Fibroblast of villous mesenchyme (primary cell): ENCODE measurements around the gene SERGEF. TPM values are rescaled to one million over a fixed set of nuclear protein-coding genes. Genes with fewer than 3 reads are reported as not detected.

Experiments
- DNase-seq: peaks from one replicate; pipeline ENCODE4 v3.0.0-alpha.2; 2010; ENCODE audit warnings: low read depth
- H3K4me3 ChIP-seq: 2 replicates; pipeline ENCODE4 v1.5.1; 2011; ENCODE audit warnings: low read depth, mild to moderate bottlenecking, low read length
- CTCF ChIP-seq: IDR thresholded peaks from 2 replicates; pipeline ENCODE4 v1.5.1; 2012; ENCODE audit warnings: low read depth, mild to moderate bottlenecking, low read length; ENCODE audit not compliant: insufficient read depth
- total RNA-seq: library from RNA; depleted of rRNA; stranded (reverse); fragments of >200 nt; gene quantifications from 2 replicates; pipeline ENCODE4 v1.2.3, GENCODE V29; 2012

The SERGEF gene
- total RNA-seq, 1 donor, result 21.2 TPM

- no peak for DNase-seq
- TF ChIP-seq CTCF, result no peak
- no peak overlapping the region for H3K4me3 ChIP-seq
Measured at GRCh38 chr11:17777738-17778091, 235.1 kb downstream of the SERGEF start.

- DNase-seq, result no peak
- no peak overlapping the region for H3K4me3 ChIP-seq
- TF ChIP-seq CTCF, result no peak
Measured at GRCh38 chr11:17777086-17777737, 235.6 kb downstream of the SERGEF start.

- no peak overlapping the region for H3K4me3 ChIP-seq
- TF ChIP-seq CTCF, result no peak
- no peak for DNase-seq
Measured at GRCh38 chr11:17776212-17776875, 236.5 kb downstream of the SERGEF start.

GRCh38 chr11:17775507-17776211, 237.2 kb downstream of the SERGEF start:
- no peak for TF ChIP-seq CTCF
- H3K4me3 ChIP-seq, result no peak overlapping the region
- DNase-seq, result no peak

- no peak for DNase-seq
- H3K4me3 ChIP-seq, result no peak overlapping the region
- TF ChIP-seq CTCF, result no peak
Measured at GRCh38 chr11:17775035-17775348, 237.9 kb downstream of the SERGEF start.

GRCh38 chr11:17774232-17775034, 238.4 kb downstream of the SERGEF start:
- no peak for TF ChIP-seq CTCF
- no peak for DNase-seq

More at GRCh38 chr11:17774232-17775034, 238.4 kb downstream of the SERGEF start:
- no peak overlapping the region for H3K4me3 ChIP-seq
